IPS-11a (cell line): ENCODE data around the gene SLC6A18.
"Not testable (repeated sequence)": the region's sequence is repeated elsewhere in the genome, so short reads cannot be mapped to it uniquely, and the experiment has no call there.

Experiments used
- H3K4me3 ChIP-seq: one replicate; pipeline ENCODE4 v1.5.1; 2013; ENCODE audit warnings: low read depth, low read length, control low read depth

The SLC6A18 gene

DNA sequence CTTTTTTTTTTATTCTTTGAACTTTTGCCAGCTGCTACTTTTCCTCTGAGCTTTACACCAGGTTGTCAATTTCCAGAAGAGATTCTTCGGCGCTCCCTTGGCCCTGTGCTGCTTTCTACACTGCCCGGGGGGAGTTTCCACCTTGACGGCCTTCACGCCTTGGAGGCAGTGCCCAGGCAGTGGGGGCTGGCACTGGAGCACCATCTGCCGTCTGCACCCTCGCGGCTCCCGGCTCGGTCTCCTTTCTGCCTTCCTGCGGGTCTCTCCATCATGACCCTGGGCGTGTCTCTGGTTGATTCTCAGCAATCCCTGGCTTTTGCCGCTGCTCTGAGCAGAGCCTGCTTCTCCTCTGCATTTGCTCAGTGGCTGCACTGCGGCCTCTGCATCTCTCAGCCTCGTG, 2.9 kb downstream of the SLC6A18 start:
- H3K4me3 ChIP-seq, result no peak overlapping the region

- not testable (repeated sequence) for H3K4me3 ChIP-seq
These were observed 3.8 kb downstream of the SLC6A18 start for GRCh38 chr5:1229023-1229422.

DNA sequence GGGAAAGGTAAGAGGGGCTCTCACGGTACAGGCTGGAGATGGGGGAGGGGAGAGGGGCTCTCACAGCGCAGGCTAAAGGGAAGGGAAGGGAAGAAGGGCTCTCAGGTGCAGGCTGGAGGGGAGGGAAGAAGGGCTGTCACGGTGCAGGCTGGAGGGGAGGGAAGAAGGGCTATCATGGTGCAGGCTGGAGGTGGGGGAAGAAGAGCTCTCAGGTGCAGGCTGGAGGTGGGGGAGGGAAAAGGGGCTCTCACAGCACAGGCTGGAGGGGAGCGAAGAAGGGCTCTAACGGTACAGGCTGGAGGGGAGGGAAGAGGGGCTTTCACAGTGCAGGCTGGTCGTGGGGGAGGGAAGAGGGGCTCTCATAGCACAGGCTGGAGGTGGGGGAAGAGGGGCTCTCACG, 4.6 kb downstream of the SLC6A18 start:
- H3K4me3 ChIP-seq, result no peak overlapping the region

- no peak overlapping the region for H3K4me3 ChIP-seq
These were observed 5.4 kb downstream of the SLC6A18 start for GRCh38 chr5:1230551-1230950.

- H3K4me3 ChIP-seq, result no peak overlapping the region
These were observed 6.2 kb downstream of the SLC6A18 start for GRCh38 chr5:1231354-1231905.

DNA sequence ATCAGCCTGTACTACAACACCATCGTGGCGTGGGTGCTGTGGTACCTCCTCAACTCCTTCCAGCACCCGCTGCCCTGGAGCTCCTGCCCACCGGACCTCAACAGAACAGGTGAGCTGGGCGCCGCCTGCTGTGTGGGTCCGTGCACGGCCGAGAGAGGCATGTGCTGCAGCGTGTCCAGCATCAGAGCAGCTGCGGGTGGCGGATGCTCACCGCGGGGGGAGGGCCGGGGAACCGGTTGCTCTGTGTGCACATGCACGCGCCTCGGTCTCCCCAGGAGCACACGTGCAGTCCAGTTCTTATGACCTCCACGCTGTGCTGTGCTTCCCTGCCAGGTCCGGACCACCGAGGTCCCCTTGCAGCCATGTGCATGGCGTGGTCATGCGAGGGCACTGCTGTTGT, 7.6 kb downstream of the SLC6A18 start:
- H3K4me3 ChIP-seq, result no peak overlapping the region

DNA sequence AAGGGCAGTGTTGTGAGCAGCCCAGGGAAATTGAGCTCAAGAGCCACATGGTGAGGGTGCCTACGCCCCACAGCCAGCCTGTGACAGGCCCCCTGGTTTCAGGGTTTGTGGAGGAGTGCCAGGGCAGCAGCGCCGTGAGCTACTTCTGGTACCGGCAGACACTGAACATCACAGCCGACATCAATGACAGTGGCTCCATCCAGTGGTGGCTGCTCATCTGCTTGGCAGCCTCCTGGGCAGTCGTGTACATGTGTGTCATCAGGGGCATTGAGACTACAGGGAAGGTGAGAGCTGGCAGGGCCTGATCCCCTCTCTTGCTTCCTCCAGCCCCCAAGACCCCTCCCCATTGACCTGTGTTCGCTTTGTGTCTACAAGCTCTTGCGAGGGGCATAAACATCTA, 10.2 kb downstream of the SLC6A18 start:
- H3K4me3 ChIP-seq, result no peak overlapping the region

- H3K4me3 ChIP-seq, result no peak overlapping the region
These were observed 10.7 kb downstream of the SLC6A18 start for GRCh38 chr5:1235838-1236237.

- no peak overlapping the region for H3K4me3 ChIP-seq
These were observed 14.5 kb downstream of the SLC6A18 start for GRCh38 chr5:1239505-1240251.

GRCh38 chr5:1240496-1241260, 15.5 kb downstream of the SLC6A18 start:
- no peak overlapping the region for H3K4me3 ChIP-seq

GRCh38 chr5:1241509-1242080, 16.4 kb downstream of the SLC6A18 start:
- H3K4me3 ChIP-seq, result no peak overlapping the region

- H3K4me3 ChIP-seq, result no peak overlapping the region
These were observed 17.7 kb downstream of the SLC6A18 start for GRCh38 chr5:1242733-1243486.

GRCh38 chr5:1243487-1244130, 18.4 kb downstream of the SLC6A18 start:
- H3K4me3 ChIP-seq, result no peak overlapping the region

- H3K4me3 ChIP-seq, result no peak overlapping the region
These were observed 19.1 kb downstream of the SLC6A18 start for GRCh38 chr5:1244255-1244654.

DNA sequence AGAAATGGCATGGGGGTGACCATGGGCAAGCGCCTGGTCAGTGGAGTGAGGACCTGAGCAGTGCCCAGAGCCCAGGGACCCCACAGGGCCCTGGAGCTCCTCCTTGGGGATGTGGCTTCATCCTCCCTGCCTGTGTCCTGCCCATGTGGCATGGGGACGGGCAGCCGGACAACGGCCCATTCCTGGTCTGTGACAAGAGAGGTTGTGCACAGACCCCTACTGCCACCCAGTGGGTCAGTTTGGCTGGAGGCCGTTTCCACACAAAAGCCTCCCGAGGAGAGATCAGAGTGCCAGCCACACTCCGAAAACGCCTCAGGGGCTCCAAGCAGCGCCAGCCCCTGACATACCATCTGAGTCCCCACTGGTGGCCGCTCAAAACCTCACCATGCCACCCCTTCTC, 19.8 kb downstream of the SLC6A18 start:
- no peak overlapping the region for H3K4me3 ChIP-seq

- no peak overlapping the region for H3K4me3 ChIP-seq
These were observed 20.9 kb downstream of the SLC6A18 start for GRCh38 chr5:1245905-1246576.

DNA sequence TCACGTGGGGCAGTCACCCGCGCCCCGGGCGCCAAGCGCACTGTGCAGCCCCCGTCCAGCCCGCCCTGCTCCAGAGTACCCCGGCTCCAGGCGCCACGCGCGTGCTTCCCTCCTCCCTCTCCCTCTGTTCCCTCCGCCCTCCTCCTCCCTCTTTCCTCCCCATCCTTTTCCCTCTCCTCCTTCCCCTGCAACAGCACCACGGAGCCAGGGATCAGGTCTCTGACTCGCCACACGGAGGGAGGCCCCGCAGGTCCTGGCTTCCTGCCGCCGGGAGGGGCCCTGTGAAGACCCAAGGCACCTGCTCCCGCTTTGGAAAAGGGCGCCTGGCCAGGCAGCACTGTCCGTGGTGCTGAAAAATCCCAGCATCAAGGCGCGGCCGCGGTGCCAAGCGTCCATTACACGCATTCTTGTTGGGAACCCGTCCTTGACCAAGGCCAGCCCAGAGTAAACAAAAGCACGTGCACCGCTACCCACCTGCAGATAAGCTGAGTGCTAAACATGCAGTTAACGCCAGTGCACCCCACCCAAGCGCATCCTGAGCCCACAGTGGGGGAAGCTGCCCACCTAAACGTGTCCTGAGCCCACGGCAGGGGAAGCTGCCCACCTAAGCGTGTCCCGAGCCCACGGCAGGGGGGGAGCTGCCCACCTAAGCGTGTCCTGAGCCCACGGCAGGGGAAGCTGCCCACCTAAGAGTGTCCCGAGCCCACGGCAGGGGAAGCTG, 21.7 kb downstream of the SLC6A18 start:
- H3K4me3 ChIP-seq, result no peak overlapping the region

GRCh38 chr5:1247811-1248210, 22.6 kb downstream of the SLC6A18 start:
- no peak overlapping the region for H3K4me3 ChIP-seq
